EL (cell line): ENCODE measurements around the gene ZNF70.

Experiments used
- DNase-seq: peaks from one replicate; pipeline ENCODE4 v3.0.0-alpha.2; 2016

Gene ZNF70

DNA sequence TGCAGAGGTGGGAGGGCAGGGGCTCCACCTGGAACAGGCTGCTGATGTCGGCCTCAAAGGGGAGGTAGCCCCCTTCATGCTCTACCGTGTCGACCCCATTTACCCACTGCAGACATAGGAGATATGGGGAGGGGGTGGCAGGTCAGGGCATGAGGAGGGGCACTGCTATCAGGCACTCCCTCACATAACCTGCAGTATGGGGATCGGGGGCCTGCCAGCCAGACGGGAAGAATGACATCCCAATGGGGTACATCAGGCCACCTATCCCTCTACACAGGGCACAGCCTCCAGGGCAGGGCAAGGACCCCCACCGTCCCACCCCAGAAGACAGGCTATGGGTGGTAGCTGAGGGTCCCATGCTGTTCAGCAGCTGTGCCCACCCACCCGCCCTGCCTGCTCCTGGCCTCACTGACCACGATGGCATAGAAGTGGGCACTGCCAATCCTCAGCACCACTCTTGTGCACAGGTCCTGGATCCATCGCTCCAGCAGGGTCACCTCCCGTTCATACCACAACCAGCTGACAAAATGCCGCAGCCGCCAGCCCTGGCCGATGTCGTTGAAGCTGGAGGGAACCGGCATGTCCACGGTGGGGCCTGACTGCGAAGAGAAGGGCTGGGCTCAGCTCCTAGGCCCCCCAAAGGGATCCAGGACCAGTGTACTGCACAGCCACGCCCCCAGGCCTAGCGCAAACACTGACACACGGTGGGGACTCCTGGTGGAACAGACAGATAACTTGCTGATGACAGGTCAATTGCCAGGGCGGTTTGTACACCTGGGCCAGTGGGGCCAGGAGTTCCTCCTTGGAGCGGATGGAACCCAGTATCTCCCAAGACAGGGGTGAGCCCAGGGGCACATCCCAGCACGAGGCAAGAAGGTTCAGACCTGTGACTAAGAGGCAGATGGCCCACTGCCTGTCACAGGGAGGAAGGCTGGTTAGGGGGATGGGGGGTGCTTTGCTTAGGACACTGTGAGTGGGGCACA is 36.0 kb downstream of the ZNF70 start:
- DNase-seq = no peak

DNA sequence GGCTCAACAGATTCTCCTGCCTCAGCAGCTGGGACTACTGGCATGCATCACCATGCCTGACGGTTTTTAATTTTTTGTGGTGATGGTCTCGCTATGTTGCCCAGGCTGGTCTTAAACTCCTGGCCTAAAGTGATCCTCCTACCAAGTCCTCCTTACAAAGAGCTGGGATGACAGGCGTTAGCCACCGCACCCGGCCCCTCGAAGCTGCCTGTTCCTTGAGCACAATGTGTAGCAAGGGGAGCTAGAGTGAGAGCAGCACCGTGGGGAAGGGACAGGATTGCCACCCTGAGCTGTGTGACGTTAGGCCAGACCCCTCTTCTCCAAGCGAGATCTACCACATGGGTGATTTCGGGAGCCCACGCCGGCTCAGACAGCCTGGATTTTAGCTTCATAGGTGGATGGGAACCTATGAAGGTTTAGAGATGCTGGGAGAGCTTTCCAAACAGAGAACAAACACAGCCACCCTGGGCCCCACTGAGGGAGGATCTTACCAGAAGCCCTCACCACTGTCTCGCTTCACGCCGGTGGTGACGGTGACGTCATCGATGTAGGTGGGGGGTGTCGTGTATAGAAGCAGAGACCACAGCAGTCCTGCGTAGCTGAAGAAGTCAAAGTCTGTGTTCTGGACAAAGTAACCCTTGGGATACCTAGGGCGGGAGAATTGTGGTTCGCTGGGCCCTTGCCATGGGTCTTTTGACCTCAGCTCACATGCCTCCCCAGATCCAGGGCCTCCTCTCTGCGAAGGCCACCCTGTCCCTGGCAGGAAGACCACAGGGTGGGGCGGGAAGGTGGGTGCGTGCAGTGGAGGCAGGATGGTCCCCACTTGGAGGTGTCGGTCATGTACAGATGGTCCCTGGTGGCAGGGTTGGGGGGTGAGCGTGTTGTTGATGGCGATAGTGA is 37.0 kb downstream of the ZNF70 start:
- DNase-seq = no peak

DNA sequence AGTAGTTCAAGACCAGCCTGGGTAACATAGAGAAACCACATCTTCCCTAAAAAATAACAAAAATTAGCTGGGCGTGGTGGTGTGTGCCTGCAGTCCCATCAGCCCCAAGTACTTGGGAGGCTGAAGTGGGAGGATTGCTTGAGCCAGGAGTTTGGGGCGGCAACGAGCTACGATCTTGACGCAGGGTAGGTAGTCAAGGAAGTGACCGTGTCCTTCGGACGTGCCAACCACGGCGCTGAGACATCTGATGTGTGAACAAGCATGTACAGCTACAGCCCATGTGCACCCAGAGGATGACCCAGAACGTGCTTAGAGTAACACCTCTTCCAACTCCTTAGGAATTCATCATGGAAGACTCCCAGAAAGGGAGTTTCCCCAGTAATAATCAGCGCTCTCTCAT is 38.7 kb downstream of the ZNF70 start:
- DNase-seq = no peak

DNA sequence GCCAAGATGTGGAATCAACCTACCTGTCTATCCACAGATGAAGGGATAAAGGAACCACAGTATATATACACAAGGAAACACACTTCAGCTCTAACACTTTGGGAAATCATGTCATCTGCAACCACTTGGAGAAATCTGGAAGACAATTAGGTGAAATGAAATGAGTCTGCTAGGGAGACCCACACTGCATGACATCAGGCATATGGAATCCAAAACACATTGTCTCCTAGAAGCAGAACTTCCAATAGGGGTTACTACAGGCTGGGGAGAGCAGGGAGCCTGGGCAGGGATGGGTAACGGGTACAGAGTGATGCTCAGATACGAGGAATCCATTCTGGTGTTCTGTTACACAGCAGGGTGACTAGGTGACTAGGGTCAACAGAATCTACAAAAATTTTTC is 41.8 kb downstream of the ZNF70 start:
- peak; percentile 61 for DNase-seq

DNA sequence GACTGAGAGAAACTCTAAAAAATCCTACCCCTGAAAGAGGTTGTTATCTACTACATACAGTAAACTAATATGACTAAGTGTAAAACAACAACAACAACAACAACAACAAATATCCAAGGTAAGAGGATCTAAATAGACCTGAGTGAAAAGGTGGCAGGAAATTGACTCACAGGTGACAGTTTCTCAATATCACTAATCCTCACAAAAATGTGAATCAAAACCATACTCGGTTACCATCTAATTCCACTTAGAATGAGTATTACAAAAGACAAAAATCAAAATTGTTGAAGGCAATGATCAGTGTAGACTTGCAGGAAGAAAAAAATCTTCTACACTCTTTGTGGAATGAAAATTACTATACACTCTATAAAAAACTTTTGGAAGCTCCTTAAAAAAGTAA is 42.6 kb downstream of the ZNF70 start:
- DNase-seq = no peak

DNA sequence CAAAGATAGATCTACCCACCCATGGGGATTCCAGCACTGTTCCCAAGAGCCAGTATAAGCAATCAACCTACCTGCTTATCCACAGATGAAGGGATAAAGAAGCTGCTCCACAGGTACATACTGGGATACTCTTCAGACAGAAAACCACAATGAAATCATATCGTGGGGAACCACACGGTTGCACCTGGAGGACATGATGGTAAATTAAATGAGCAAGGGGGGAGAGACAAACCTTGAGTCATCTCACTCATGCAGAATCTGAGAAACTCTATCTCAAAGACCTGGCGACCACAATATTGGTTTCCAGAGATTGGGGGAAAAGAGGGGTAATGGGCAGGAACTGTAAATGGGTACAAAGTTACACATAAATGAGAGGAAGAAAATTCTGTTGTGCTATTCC is 45.6 kb downstream of the ZNF70 start:
- DNase-seq = no peak

DNA sequence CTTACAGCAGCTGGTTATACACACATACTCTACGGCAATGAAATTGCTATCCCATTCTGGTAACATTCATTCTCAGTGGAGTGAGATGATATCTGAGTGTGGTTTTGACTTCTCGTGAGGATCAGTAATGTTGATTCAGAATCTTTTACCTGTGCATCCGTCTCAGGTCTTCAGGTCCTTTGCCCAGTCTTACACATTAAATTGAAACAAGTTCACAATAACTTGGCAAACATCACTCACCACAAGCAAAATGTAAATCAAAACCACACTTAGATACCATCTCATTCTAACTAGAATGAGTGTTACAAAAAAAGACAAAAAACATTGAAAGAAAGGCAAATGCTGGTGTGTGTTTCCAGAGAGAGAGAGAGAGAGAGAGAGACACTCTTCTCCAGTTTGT is 46.1 kb downstream of the ZNF70 start:
- DNase-seq = no peak

DNA sequence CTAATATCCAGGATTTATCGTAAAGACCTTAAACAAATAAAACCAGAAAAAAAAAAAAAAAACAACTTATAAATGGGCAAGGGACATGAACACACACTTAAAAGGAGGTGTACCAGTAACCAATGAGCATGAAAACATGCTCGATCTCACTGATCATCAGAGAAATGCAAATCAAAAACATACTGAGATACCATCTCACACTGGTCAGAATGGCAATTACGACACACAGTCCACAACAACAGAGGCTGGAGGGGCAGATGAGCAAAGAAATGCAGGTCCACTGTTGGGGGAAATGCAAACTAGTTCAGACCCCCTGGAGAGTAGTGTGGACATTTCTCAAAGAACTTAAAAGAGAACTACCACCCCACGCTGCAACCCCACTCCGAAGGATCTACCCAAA is 46.9 kb downstream of the ZNF70 start:
- DNase-seq = no peak

DNA sequence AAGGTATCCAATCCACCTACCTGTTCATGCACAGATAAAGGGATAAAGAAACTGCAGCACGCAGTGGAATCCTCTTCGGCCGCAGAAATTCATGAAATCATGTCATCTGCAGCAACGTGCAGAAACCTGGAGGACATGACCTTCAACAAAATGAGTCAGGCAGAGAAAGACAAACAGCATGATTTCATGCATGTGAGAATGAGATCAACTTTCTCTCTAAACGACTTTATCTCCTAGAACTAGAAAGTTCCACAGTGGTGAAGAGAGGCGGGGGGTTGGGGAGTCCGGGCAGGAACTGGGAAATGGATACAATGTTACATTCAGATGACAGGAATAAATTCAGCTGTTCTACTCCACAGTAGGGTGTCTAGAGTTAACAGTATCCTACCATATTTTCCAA is 50.2 kb downstream of the ZNF70 start:
- no peak for DNase-seq

DNA sequence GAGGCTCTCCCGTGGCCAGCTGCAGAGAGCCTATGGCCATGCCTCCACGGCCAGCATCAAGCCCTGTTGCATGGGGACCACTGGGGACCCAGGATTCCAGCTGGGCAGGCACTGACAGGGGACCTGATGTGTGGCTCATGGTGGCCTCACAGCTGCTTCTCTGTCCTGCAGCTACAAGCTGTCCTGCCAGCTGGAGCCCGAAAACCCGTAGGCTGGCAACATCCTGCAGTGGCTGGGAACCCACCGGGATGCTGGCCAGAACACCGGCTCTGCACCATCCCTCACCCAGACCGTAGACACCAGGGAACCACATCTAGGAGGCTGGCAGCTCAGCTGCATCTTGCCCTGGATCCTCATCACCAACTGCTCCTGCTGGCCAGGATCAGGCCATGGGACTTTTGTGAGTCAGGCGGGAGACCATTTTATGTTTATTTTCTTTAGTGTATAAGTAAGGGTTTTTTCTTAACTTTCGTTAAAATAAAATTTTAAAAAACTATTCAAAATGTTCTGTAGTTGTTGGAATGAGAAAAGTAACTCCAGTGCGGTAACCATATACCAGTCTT is 52.2 kb downstream of the ZNF70 start:
- no peak for DNase-seq

DNA sequence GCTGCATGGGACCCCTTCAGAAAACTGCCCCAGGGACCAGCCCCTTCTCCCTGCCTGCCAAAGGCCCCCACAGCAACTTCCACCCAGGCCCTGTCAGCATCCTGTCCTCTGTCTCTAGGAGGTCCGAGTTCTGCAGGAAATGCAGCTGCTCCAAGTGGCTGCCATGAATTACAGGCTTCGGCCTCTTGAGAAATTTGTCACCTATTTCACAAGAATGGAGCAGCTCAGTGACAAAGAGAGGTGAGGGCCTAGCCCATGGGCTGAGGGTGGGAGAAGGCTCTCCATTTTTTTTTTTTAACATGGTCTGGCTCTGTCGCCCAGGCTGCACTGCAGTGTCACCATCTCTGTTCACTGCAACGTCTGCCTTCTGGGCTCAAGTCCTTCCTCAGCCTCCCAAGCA is 52.8 kb downstream of the ZNF70 start:
- no peak for DNase-seq

DNA sequence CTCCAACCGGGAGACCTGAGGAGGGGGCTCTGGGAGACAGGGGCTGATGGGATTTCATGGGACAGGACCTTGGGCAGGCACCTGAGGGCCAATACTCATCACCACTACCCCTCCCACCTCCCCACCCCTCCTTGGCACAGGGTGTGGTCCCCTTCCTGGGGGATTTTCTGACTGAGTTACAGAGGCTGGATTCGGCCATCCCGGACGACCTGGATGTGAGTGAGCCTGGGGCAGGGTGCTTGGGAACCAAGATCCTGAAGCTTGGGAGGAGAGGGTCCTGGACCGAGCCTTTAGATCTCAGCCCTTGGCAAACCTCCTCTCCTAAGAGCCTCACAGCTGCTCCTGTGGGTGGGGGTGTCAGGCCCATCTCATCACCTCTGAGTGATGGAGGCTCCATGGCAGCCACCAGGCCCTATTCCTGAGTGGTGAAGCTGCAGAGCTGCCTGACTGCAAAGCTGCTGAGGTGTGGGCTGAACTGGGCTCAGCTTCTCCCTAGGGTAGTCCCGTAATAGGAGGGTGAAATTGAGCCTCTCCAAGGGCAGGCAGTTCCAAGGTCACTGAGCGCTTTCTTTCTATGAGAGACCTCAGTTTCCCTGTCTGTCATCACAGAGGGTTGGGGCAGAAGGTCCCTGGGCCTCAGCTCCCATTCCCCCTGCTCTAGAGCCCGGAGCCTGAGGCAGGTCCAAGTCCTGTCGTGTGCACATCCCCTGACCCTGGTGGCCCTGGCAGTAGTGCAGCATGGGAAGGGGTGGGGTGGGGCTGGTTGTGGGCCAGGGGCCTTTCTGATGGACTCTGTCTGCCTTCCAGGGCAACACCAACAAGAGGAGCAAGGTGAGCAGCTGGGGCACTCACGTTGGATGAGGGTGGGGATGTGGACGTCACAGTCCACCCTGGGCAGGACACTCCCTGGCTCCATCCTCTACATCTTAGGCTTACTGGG is 53.6 kb downstream of the ZNF70 start:
- DNase-seq = no peak

DNA sequence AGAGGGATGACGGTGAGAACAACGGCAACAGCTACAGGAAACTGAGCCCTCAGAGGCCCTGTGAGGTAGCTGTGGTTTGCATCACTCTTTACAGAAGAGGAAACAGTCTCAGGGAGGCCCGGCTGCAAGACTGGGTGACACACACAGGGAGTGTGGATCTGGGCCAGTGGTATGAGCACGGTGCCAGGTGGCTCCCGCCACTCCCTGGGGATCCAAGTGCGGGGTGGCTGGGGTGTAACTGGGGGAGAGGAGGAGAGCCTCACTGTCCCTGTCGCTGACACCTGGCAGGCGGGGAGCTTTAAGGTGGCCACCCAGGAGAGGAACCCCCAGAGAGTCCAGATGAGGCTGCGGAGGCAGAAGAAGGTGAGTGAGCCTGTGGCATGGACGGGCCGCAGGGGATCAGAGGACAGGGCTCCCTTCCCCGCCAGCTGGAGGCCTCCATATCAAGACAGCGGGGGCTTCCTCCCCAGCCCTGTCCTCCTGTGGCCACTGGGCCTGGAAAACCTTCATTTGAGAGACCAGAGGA is 54.5 kb downstream of the ZNF70 start:
- DNase-seq = no peak

DNA sequence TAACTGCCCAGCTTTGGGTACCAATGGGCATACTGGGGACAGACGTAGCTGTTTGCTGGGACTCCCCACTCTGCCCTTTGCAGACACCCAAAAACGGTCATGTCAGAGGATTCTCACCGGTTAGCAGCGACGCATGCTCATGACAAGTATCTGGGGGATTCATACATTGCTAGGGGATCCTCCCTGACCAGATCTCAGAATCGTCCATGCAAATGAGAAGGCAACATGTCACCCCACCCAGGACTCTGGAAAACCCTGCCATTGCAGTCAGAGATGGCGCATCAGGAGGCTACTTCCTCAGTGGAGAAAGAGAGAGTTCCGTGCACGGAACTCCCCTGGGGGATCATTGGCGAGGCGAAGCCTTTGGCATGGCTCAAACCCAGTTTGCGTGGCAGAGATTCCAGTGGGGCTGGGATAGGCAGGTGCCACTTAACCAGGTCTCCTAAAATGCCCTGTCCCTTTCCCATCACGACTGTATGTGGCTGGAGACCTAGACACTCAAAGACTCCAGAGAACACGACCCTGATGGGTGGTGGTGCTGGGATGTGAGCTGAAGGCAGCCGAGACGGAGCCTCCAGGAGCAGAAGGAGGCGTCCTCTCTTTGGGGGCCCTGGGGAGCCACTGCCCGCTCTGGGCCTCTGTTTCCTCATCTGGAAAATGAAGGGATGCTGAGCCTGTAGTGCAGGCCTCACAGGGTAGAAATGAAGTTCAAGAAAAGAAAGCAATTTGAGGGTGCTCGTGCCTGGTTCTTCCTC is 55.2 kb downstream of the ZNF70 start:
- no peak for DNase-seq

DNA sequence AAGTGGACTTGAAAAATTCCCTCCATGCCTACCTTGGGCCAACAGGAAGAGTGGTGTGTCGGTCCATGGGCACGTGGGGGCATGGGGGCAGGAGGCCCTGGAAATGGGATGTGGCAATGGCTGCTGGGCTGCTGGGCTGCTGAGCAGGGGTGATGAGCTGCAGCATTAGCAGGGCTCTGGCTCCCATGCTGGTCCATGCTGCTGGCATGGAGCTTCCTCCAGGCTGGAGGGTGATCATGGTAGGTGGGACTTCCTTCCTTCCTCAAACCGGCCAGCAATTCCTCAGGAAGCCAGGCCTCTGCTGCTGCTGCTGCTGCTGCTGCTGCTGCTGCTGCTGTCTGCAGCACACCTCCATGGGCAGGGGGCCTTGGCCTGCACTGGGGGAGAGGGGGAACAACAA is 55.8 kb downstream of the ZNF70 start:
- no peak for DNase-seq

DNA sequence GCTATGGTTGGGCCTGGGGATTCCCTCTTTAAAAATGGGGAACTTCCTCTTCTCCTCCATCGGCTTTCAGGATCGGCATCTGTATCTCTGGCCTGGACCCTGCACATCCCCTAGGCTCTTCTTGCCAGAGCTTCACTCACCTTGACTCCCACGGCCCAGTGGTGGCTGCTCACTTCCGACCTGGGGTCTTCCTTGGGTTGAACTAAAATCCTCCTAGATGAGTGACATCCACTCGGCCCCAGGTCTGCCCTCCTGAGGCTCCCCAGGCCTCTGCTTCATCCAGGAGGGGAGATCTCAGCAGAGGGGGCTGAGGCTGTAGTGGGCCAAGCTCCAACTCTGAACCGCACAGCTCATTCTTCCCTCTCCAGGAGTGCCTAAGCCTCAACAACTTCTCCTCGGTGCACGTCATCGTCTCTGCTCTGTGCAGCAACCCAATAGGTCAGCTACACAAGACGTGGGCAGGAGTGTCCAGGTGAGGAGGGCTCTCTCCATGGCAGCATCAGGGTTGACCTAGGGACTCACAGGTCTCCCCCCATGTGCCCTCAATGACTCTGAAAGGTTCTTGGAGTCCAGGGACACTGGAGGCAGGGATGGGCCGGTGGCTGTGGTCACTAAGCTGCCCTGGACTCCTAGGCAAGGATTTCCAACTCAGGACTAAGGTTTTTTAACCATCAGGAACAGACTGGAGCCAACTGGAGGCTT is 56.8 kb downstream of the ZNF70 start:
- DNase-seq = no peak

DNA sequence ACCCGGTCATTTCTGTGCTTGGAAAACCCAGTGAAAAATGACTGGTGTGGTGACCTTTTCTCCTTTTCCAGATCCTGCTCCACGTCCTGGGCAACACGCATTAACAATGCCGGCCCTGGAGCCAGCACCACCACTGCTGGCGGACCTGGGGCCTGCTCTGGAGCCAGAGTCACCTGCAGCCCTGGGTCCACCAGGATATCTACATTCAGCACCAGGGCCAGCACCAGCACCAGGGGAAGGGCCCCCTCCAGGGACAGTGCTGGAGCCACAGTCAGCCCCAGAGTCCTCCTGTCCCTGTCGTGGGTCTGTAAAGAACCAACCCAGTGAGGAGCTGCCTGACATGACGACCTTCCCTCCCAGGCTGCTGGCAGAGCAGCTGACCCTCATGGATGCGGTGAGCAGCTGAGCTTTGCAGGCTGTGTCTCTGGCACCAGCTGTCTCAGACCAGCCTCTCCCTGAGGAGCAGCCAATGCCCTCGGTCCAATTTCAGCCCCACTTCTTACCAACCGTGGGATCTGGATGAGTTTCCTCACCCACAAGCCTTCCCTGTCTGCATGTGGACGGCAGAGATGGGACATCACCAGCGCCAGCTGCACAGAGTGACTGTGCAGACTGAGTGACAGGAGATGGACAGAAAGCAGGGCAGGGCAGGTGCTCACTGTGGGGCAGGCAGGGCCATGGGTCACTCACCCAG is 58.2 kb downstream of the ZNF70 start:
- DNase-seq = no peak

DNA sequence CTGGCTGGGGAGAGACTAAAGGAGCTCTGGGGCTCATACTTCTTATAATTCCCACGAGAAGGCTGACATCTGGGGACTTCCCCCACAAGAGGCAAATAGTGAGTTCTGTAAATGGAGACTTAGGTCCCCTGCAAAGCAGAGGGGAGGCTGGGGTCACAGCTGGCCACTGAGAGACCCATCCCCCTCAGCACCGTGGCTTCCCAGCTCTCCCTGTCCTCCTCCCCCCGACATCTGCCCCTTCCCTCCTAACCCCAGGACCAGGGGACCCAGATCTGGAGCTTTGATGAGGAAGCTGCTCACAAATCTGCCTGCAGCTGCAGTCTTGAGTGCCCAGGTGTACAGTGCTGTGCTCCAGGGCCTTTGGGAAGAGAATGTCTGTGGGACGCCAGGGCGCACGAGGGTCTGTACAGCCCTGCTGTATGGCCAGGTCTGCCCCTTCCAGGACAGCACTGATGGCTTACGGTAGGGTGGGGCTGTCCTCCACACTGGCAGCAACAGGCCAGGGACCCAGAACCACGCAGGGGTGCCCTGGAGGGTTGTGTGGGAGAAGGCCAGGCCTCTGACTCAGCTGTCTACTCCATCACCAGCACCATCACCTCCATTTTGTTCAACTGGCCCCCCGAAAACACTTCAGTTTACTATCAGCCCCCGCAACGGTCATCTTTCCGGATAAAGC is 59.0 kb downstream of the ZNF70 start:
- DNase-seq = no peak

DNA sequence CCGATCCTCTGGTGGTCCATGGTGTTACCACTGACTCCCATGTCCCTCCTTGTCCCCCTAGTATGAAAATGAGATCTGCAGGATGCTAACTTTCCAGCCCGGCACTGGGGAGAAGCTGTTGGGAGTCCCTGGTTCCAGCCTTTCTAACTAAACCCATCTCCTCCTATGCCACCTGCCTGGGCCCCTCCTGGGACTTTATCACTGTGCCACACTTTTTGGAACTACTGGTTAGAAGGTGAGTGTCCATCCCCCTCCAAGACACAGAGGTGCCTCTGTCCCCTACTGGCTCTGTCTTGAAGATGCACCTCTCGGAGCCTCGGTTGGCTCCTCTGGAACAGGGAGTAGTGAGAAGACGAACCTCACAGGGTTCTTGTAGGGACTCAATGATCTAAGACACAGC is 60.2 kb downstream of the ZNF70 start, which contains the start of gene RGL4:
Gene RGL4, plus strand, starts transcription at position 301 of the 400 bp plus-strand sequence. CDS start 1,018 bp downstream, outside the sequence.
- no peak for DNase-seq
